Liver (tissue), 9 donors: ENCODE measurements around the gene KSR2. TPM values are rescaled to one million over a fixed set of nuclear protein-coding genes. Genes with fewer than 3 reads are reported as not detected.

Experiments used
- DNase-seq: peaks from one replicate; pipeline ENCODE4 v3.0.0-alpha.2; 2017; ENCODE audit warnings: low spot score
- H3K27ac ChIP-seq, 2 donors: one replicate each; pipeline ENCODE4 v1.7.0; 2013; ENCODE audit warnings: inconsistent platforms in 2 of 2, low read length in 2 of 2, control low read depth in 1 of 2, low read depth in 1 of 2, mild to moderate bottlenecking in 1 of 2
- H3K27me3 ChIP-seq, 4 donors: one replicate each; pipeline versions ENCODE4 v1.6.1 to v1.7.0; 2013; ENCODE audit warnings: low read length in 3 of 4, inconsistent platforms in 1 of 4, mild to moderate bottlenecking in 1 of 4, moderate library complexity in 1 of 4; ENCODE audit not compliant: control insufficient read depth in 4 of 4, insufficient read depth in 4 of 4
- H3K36me3 ChIP-seq, 4 donors: one replicate each; pipeline versions ENCODE4 v1.6.1 to v1.7.0; 2013; ENCODE audit warnings: low read length in 3 of 4, mild to moderate bottlenecking in 3 of 4, low read depth in 1 of 4, moderate library complexity in 1 of 4; ENCODE audit not compliant: control insufficient read depth in 4 of 4, insufficient read depth in 3 of 4
- H3K4me1 ChIP-seq, 4 donors: one replicate each; pipeline versions ENCODE4 v1.6.1 to v1.7.0; 2013; ENCODE audit warnings: low read length in 3 of 4, mild to moderate bottlenecking in 3 of 4, moderate library complexity in 1 of 4; ENCODE audit not compliant: control insufficient read depth in 4 of 4, insufficient read depth in 4 of 4
- H3K4me3 ChIP-seq, 3 donors: one replicate each; pipeline versions ENCODE4 v1.6.1 to v1.7.0; 2013; ENCODE audit warnings: low read length in 3 of 3, control low read depth in 1 of 3, low read depth in 1 of 3, mild to moderate bottlenecking in 1 of 3
- H3K9ac ChIP-seq, 2 donors: one replicate each; pipeline ENCODE4 v1.7.0; 2013; ENCODE audit warnings: low read length in 2 of 2, mild to moderate bottlenecking in 2 of 2, moderate library complexity in 2 of 2, control low read depth in 1 of 2, low read depth in 1 of 2
- H3K9me3 ChIP-seq, 4 donors: one replicate each; pipeline versions ENCODE4 v1.6.1 to v1.7.0; 2013; ENCODE audit warnings: low read length in 3 of 4; ENCODE audit not compliant: control insufficient read depth in 4 of 4
- EGR1 ChIP-seq, 2 donors: IDR thresholded peaks; 2 replicates each; pipeline ENCODE4 v1.6.1; 2016 to 2018; ENCODE audit warnings: antibody characterized with exemption in 2 of 2, low read depth in 2 of 2
- FOXA1 ChIP-seq: IDR thresholded peaks from 2 replicates; pipeline ENCODE4 v1.6.1; 2016; ENCODE audit warnings: antibody characterized with exemption
- FOXA2 ChIP-seq: IDR thresholded peaks from 2 replicates; pipeline ENCODE4 v1.6.1; 2016; ENCODE audit warnings: antibody characterized with exemption
- GABPA ChIP-seq, 2 donors: IDR thresholded peaks in 1 of 2; conservative IDR thresholded peaks in 1 of 2; 2 replicates each; pipeline ENCODE4 v1.6.1; 2016; ENCODE audit warnings: antibody characterized with exemption in 2 of 2, mild to moderate bottlenecking in 1 of 2, moderate library complexity in 1 of 2
- HNF4A ChIP-seq, 2 donors: conservative IDR thresholded peaks; 2 replicates each; pipeline ENCODE4 v1.6.1; 2016; ENCODE audit warnings: antibody characterized with exemption in 2 of 2, mild to moderate bottlenecking in 2 of 2
- HNF4G ChIP-seq: IDR thresholded peaks from 2 replicates; pipeline ENCODE4 v1.6.1; 2016; ENCODE audit warnings: antibody characterized with exemption
- JUND ChIP-seq, 2 donors: IDR thresholded peaks; 2 replicates each; pipeline ENCODE4 v1.6.1; 2016; ENCODE audit warnings: antibody characterized with exemption in 2 of 2
- NR2F2 ChIP-seq: IDR thresholded peaks from 2 replicates; pipeline ENCODE4 v1.6.1; 2016; ENCODE audit warnings: antibody characterized with exemption
- RAD21 ChIP-seq, 2 donors: IDR thresholded peaks; 2 replicates each; pipeline ENCODE4 v1.6.1; 2016; ENCODE audit warnings: antibody characterized with exemption in 2 of 2, mild to moderate bottlenecking in 2 of 2
- RXRA ChIP-seq, 2 donors: IDR thresholded peaks; 2 replicates each; pipeline ENCODE4 v1.6.1; 2017 to 2018; ENCODE audit warnings: antibody characterized with exemption in 2 of 2, mild to moderate bottlenecking in 1 of 2
- SP1 ChIP-seq: IDR thresholded peaks from 2 replicates; pipeline ENCODE4 v1.6.1; 2018; ENCODE audit warnings: antibody characterized with exemption, mild to moderate bottlenecking
- TAF1 ChIP-seq: conservative IDR thresholded peaks from 2 replicates; pipeline ENCODE4 v1.6.1; 2016; ENCODE audit warnings: antibody characterized with exemption, mild to moderate bottlenecking
- YY1 ChIP-seq: IDR thresholded peaks from 2 replicates; pipeline ENCODE4 v1.6.1; 2016; ENCODE audit warnings: antibody characterized with exemption, mild to moderate bottlenecking
- WGBS: extraction: QIAGEN DNeasy Blood & Tissue Kit; methylation state at CpG from one replicate; pipeline ENCODE4 v1.1.7; 2013; 5-methylcytosine and 5-hydroxymethylcytosine counted together
- polyA plus RNA-seq, 2 donors: library from polyadenylated mRNA; stranded (reverse) in 1 of 2; unstranded in 1 of 2; fragments of 200-250 nt in 1 of 2; fragments of >200 nt in 1 of 2; fragmentation: Nextera tagmentation in 1 of 2; extraction: Ambion mirVana in 1 of 2; gene quantifications; one replicate each; pipeline versions ENCODE4 v1.2.1 to v1.2.3, GENCODE V29; 2013 to 2015
- total RNA-seq, 2 donors: library from RNA; depleted of rRNA; stranded (reverse); fragments of >200 nt; gene quantifications; one replicate each; pipeline ENCODE4 v1.2.3, GENCODE V29; 2014
- TF ChIP-seq, protein P1 (sequence below): IDR thresholded peaks from 2 replicates; pipeline ENCODE4 v1.6.1; 2016; ENCODE audit warnings: antibody characterized with exemption
- TF ChIP-seq, protein P2 (sequence below): IDR thresholded peaks from 2 replicates; pipeline ENCODE4 v1.6.1; 2016; ENCODE audit warnings: antibody characterized with exemption
- TF ChIP-seq, protein P3 (sequence below): IDR thresholded peaks from 2 replicates; pipeline ENCODE4 v1.6.1; 2016; ENCODE audit warnings: antibody characterized with exemption, mild to moderate bottlenecking
- TF ChIP-seq, protein P4 (sequence below): fragments of 150-350 bp; IDR thresholded peaks from 2 replicates; pipeline ENCODE4 v1.5.1; 2017; ENCODE audit warnings: improper control_type of control experiment, low read depth, low read length; ENCODE audit not compliant: missing input control
- TF ChIP-seq, protein P5 (sequence below): IDR thresholded peaks from 2 replicates; pipeline ENCODE4 v1.6.1; 2016; ENCODE audit warnings: antibody characterized with exemption
- donor health status: healthy.
- donor health status: healthy.
- donor health status: healthy.
- donor health status: healthy.
- donor health status: healthy.

KSR2 gene
- total and polyA plus RNA-seq, 4 donors = under 0.01 to 0.02 (median under 0.01) TPM; not detected in 1

DNA sequence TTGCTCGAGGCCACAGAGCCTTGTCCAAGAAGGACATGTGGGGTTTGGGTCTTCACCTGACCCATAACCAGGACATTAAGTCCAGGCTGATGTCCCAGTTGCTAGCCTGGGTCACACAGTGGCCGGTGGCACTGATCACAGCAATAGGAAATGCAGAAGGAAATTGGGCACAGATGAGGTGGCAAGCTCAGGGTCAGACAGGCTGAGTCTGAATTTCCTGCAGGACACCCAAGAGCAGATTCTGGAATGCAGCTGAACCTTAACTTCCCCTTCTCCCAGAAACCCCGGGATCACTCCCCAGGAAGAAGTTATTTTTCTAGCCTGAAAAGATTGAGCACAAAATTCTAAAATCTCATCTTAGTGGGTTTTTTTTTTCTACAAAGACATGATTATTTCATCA lies 199.9 kb downstream of the KSR2 start:
- H3K4me3 ChIP-seq = no peak overlapping the region
- no peak overlapping the region for H3K9ac ChIP-seq
- H3K36me3 ChIP-seq = no peaks in the 10 kb centered on the region
- H3K27me3 ChIP-seq = no peaks in the 10 kb centered on the region
- no peak for TF ChIP-seq YY1
- no peak for TF ChIP-seq RAD21 (IDR thresholded peaks at IDR 0.05)
- TF ChIP-seq HNF4G = no peak
- TF ChIP-seq FOXA2 = no peak
- TF ChIP-seq, protein P1, sequence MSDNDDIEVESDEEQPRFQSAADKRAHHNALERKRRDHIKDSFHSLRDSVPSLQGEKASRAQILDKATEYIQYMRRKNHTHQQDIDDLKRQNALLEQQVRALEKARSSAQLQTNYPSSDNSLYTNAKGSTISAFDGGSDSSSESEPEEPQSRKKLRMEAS = no peak
- TF ChIP-seq, protein P2, sequence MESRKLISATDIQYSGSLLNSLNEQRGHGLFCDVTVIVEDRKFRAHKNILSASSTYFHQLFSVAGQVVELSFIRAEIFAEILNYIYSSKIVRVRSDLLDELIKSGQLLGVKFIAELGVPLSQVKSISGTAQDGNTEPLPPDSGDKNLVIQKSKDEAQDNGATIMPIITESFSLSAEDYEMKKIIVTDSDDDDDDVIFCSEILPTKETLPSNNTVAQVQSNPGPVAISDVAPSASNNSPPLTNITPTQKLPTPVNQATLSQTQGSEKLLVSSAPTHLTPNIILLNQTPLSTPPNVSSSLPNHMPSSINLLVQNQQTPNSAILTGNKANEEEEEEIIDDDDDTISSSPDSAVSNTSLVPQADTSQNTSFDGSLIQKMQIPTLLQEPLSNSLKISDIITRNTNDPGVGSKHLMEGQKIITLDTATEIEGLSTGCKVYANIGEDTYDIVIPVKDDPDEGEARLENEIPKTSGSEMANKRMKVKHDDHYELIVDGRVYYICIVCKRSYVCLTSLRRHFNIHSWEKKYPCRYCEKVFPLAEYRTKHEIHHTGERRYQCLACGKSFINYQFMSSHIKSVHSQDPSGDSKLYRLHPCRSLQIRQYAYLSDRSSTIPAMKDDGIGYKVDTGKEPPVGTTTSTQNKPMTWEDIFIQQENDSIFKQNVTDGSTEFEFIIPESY = no peak
- no peak for TF ChIP-seq TAF1
- TF ChIP-seq FOXA1 = no peak
- no peak for TF ChIP-seq SP1
- no peak for TF ChIP-seq RXRA (IDR thresholded peaks at IDR 0.05)
- TF ChIP-seq GABPA (IDR thresholded peaks at IDR 0.05 in 1 of 2, conservative IDR thresholded peaks at IDR 0.05 in 1 of 2) = no peak
- no peak for TF ChIP-seq JUND (IDR thresholded peaks at IDR 0.05)
- TF ChIP-seq, protein P3, sequence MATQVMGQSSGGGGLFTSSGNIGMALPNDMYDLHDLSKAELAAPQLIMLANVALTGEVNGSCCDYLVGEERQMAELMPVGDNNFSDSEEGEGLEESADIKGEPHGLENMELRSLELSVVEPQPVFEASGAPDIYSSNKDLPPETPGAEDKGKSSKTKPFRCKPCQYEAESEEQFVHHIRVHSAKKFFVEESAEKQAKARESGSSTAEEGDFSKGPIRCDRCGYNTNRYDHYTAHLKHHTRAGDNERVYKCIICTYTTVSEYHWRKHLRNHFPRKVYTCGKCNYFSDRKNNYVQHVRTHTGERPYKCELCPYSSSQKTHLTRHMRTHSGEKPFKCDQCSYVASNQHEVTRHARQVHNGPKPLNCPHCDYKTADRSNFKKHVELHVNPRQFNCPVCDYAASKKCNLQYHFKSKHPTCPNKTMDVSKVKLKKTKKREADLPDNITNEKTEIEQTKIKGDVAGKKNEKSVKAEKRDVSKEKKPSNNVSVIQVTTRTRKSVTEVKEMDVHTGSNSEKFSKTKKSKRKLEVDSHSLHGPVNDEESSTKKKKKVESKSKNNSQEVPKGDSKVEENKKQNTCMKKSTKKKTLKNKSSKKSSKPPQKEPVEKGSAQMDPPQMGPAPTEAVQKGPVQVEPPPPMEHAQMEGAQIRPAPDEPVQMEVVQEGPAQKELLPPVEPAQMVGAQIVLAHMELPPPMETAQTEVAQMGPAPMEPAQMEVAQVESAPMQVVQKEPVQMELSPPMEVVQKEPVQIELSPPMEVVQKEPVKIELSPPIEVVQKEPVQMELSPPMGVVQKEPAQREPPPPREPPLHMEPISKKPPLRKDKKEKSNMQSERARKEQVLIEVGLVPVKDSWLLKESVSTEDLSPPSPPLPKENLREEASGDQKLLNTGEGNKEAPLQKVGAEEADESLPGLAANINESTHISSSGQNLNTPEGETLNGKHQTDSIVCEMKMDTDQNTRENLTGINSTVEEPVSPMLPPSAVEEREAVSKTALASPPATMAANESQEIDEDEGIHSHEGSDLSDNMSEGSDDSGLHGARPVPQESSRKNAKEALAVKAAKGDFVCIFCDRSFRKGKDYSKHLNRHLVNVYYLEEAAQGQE = no peak
- DNase-seq = no peak
- H3K9me3 ChIP-seq = peaks cover 0 to 3% (median 1%) of the 10 kb centered on the region in 4 donors
- 60% methylated on average over 3 of the region's 3 CpGs for WGBS
- no peaks in the 10 kb centered on the region for H3K4me1 ChIP-seq
- H3K27ac ChIP-seq = no peak overlapping the region

DNA sequence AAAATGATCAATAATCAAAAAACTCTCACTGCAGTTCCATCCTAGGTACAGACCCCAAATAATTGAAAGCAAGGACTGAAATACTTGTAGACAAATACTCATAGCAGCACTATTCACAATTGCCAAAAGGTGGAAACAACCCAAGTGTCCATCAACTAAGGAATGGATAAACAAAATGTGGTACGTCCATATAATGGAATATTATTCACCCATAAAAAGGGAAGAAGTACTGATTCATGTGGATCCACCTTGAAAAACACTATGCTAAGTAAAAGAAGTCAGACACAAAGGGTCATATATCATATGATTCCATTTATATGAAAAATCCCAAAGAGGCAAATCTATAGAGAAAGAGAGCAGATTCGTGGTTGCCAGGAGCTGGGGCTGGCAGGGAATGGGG lies 202.8 kb downstream of the KSR2 start:
- H3K27ac ChIP-seq = no peak overlapping the region
- peaks cover 0 to 3% (median 3%) of the 10 kb centered on the region in 4 donors for H3K9me3 ChIP-seq
- no peaks in the 10 kb centered on the region for H3K36me3 ChIP-seq
- WGBS = 85% methylated on average over 2 of the region's 2 CpGs
- no peaks in the 10 kb centered on the region for H3K4me1 ChIP-seq
- no peak overlapping the region for H3K4me3 ChIP-seq
- no peak for DNase-seq
- H3K27me3 ChIP-seq = peaks cover 0 to 4% (median 0%) of the 10 kb centered on the region in 4 donors
- H3K9ac ChIP-seq = no peak overlapping the region
- TF ChIP-seq, protein P4, sequence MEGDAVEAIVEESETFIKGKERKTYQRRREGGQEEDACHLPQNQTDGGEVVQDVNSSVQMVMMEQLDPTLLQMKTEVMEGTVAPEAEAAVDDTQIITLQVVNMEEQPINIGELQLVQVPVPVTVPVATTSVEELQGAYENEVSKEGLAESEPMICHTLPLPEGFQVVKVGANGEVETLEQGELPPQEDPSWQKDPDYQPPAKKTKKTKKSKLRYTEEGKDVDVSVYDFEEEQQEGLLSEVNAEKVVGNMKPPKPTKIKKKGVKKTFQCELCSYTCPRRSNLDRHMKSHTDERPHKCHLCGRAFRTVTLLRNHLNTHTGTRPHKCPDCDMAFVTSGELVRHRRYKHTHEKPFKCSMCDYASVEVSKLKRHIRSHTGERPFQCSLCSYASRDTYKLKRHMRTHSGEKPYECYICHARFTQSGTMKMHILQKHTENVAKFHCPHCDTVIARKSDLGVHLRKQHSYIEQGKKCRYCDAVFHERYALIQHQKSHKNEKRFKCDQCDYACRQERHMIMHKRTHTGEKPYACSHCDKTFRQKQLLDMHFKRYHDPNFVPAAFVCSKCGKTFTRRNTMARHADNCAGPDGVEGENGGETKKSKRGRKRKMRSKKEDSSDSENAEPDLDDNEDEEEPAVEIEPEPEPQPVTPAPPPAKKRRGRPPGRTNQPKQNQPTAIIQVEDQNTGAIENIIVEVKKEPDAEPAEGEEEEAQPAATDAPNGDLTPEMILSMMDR = no peak
- TF ChIP-seq TAF1 (no peak), SP1 (no peak), NR2F2 (no peak), EGR1 (IDR thresholded peaks at IDR 0.05; ENCODE audit: low read depth in 2 of 2) (no peak), YY1 (no peak), RXRA (IDR thresholded peaks at IDR 0.05) (no peak), RAD21 (IDR thresholded peaks at IDR 0.05) (no peak), HNF4G (no peak), JUND (IDR thresholded peaks at IDR 0.05) (no peak), GABPA (IDR thresholded peaks at IDR 0.05 in 1 of 2, conservative IDR thresholded peaks at IDR 0.05 in 1 of 2) (no peak), HNF4A (conservative IDR thresholded peaks at IDR 0.05) (no peak)
- TF ChIP-seq, protein P2 = no peak
- TF ChIP-seq, protein P5, sequence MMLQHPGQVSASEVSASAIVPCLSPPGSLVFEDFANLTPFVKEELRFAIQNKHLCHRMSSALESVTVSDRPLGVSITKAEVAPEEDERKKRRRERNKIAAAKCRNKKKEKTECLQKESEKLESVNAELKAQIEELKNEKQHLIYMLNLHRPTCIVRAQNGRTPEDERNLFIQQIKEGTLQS = no peak
- TF ChIP-seq, protein P1 = no peak
- TF ChIP-seq, protein P3 = no peak
